DOHH2 (cell line): Measurements from ENCODE around the gene SIAH2.

Experiments
- CTCF ChIP-seq: fragments of 200-600 bp; sonication (generic); IDR thresholded peaks from one replicate; pipeline ENCODE4 v1.5.1; 2014; ENCODE audit warnings: antibody characterized with exemption, mild to moderate bottlenecking, low read depth, low read length; ENCODE audit not compliant: poor library complexity, severe bottlenecking
- EZH2phosphoT487 ChIP-seq: fragments of 200-600 bp; sonication (generic); IDR thresholded peaks from 2 replicates; pipeline ENCODE4 v1.6.1; 2017; ENCODE audit warnings: borderline replicate concordance, mild to moderate bottlenecking, antibody characterized with exemption, low read length, moderate library complexity, mixed read lengths

- TF ChIP-seq CTCF, result no peak
- no peak for TF ChIP-seq EZH2phosphoT487
Measured at GRCh38 chr3:150754896-150755295, 8.1 kb downstream of the SIAH2 start.
